ENCODE data around the gene GRB10. TPM values are rescaled to one million over a fixed set of nuclear protein-coding genes. Genes with fewer than 3 reads are reported as not detected.

GRB10 gene
- total and polyA plus RNA-seq, 2 experiments from 2014 or later: 35.0 to 154 TPM

DNA sequence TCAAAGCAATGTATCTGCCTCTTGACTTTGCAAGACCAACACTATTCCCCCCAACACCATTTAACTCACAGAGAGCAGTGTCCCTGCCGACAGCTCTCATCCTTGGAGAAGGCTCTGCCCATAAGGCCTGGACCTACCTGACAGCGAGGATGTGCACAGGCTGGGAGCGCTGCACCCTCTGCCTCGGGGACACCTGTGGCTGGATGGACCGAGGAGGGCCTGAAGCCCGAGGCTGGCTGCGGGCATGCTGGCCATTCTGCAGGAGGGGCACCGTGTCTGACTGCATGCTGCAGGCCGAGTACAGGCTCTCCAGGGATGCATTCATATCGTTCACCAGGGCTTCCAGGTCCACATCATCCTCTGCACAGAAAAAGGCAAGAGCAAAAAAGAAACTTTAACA, 108.4 kb downstream of the GRB10 start:
- TF ChIP-seq CREB1 (CRISPR knock-in tag; IDR thresholded peaks at IDR 0.05; ENCODE audit: low read depth) (no peak), REST (IDR thresholded peaks at IDR 0.05; ENCODE audit: unreplicated experiment) (no peak), ZNF114 (CRISPR knock-in tag; IDR thresholded peaks at IDR 0.05) (no peak), EZH2 (IDR thresholded peaks at IDR 0.05; ENCODE audit: low read depth, unreplicated experiment) (no peak), ZNF462 (CRISPR knock-in tag; IDR thresholded peaks at IDR 0.05) (no peak), ZNF331 (CRISPR knock-in tag; IDR thresholded peaks at IDR 0.05; ENCODE audit: low read depth) (no peak), NANOG (IDR thresholded peaks at IDR 0.05; ENCODE audit: borderline replicate concordance) (no peak), STAT1 (IDR thresholded peaks at IDR 0.05; ENCODE audit: unreplicated experiment) (no peak), JUNB (IDR thresholded peaks at IDR 0.05; ENCODE audit: unreplicated experiment) (no peak), EZH2phosphoT487 (IDR thresholded peaks at IDR 0.05; ENCODE audit: unreplicated experiment) (no peak), POLR2AphosphoS5 (IDR thresholded peaks at IDR 0.05; ENCODE audit: low read depth) (no peak), ETS1 (IDR thresholded peaks at IDR 0.05) (no peak)
- TF ChIP-seq, protein P1, sequence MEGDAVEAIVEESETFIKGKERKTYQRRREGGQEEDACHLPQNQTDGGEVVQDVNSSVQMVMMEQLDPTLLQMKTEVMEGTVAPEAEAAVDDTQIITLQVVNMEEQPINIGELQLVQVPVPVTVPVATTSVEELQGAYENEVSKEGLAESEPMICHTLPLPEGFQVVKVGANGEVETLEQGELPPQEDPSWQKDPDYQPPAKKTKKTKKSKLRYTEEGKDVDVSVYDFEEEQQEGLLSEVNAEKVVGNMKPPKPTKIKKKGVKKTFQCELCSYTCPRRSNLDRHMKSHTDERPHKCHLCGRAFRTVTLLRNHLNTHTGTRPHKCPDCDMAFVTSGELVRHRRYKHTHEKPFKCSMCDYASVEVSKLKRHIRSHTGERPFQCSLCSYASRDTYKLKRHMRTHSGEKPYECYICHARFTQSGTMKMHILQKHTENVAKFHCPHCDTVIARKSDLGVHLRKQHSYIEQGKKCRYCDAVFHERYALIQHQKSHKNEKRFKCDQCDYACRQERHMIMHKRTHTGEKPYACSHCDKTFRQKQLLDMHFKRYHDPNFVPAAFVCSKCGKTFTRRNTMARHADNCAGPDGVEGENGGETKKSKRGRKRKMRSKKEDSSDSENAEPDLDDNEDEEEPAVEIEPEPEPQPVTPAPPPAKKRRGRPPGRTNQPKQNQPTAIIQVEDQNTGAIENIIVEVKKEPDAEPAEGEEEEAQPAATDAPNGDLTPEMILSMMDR (conservative IDR thresholded peaks at IDR 0.05; ENCODE audit: low read depth in 2 of 2): no peak
- Histone ChIP-seq H3K4me2 (no peak overlapping the region), H3K79me2 (replicated peaks; ENCODE audit: insufficient read depth) (peaks cover 72% of the 10 kb centered on the region), H3K36me3 (ENCODE audit: insufficient read depth) (0 out of 2 replicates have a peak, but pooled peaks cover 3% of the 10 kb centered on the region), H3K4me1 (ENCODE audit: insufficient read depth) (peaks cover 13% of the 10 kb centered on the region; the same call in 1 of the 2 replicates), H2AFZ (no peak overlapping the region), H4K20me1 (replicated peaks; ENCODE audit: insufficient read depth) (peaks cover 32% of the 10 kb centered on the region; the same call in 1 of the 2 replicates), H3K27me3 (ENCODE audit: insufficient read depth) (no peaks in the 10 kb centered on the region), H3K27ac (ENCODE audit: low read depth) (no peak overlapping the region), H3K9me2 (ENCODE audit: insufficient read depth) (no peaks in the 10 kb centered on the region), H3F3A (replicated peaks; ENCODE audit: low read depth) (no peaks in the 10 kb centered on the region), H3K4me3 (no peak overlapping the region)
- Mint-ChIP-seq H3K27ac (no peak overlapping the region), H3K4me3 (no peak overlapping the region), H3K36me3 (ENCODE audit: low read depth) (peaks cover 40% of the 10 kb centered on the region), H3K4me1 (peaks cover 23% of the 10 kb centered on the region; the same call in 2 of the 3 replicates), H3K9me3 (no peaks in the 10 kb centered on the region; the same call in 2 of the 3 replicates), H3K27me3 (ENCODE audit: insufficient read depth, low read depth, poor library complexity) (peaks cover 3% of the 10 kb centered on the region)
- DNase-seq (ENCODE audit: low spot score) (no peak), ATAC-seq (no peak)

Measured in GM23338 (cell line).